ENCODE data around the gene PIGH.
"Not testable (repeated sequence)": the region's sequence is repeated elsewhere in the genome, so short reads cannot be mapped to it uniquely, and the experiment has no call there.

DNA sequence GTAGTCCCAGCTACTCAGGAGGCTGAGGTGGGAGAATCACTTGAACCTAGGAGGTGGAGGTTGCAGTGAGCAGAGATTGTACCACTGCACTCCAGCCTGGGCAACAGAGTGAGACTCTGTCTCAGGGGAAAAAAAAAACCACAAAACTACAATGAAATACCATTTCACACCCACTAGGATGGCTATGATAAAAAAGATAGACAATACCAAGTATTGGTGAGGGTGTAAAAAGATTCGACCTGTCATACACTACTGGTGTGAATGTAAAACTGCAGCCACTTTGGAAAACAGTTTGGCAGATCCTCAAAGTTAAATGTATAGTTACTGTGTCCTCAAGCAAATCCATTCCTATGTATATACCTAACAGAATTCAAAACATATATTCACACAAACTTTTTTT lies 26.1 kb upstream of the PIGH start:
- TF ChIP-seq CTCF (IDR thresholded peaks at IDR 0.05; ENCODE audit: insufficient read depth, low read depth, low read length); EZH2 (IDR thresholded peaks at IDR 0.05; ENCODE audit: insufficient read depth, low read length): not testable (repeated sequence)
